ENCODE data around the gene CCDC157. TPM values are rescaled to one million over a fixed set of nuclear protein-coding genes. Genes with fewer than 3 reads are reported as not detected.
A peak's percentile ranks its signal among the peaks of the same experiment; 100 is the strongest.

The CCDC157 gene
- total RNA-seq, 2 experiments from 2014 or later, result 3.3 to 3.4 TPM

DNA sequence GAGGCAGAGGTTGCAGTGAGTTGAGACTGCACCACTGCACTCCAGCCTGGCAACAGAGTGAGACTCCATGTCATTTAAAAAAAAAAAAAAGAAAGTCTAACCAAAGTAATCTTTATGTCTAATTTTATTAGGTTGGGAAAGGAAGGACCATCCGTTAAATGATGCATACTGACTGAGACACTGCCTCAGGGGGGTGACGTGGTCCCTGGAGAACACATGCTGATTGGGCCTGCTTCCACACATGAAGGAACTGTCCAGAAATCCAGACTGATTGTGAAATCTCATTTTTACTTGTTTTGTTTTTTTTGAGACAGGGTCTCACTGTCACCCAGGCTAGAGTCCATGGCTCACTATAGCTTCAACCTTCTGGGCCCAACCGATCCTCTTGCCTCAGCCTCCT lies 5.6 kb upstream of the CCDC157 start:
- H3K4me1 ChIP-seq (ENCODE audit: insufficient read depth, low read length, poor library complexity, severe bottlenecking), result peaks cover 17% of the 10 kb centered on the region
- no peak overlapping the region for H2AFZ ChIP-seq (ENCODE audit: low read length)
- ChIA-PET CTCF (ENCODE audit: unreplicated experiment) (no interaction called here), POLR2A (no interaction called here)
- no peak overlapping the region for H3K4me2 ChIP-seq (ENCODE audit: low read length)
- no peak overlapping the region for H3K27ac ChIP-seq (ENCODE audit: low read depth, low read length, poor library complexity, severe bottlenecking)
- peaks cover 81% of the 10 kb centered on the region for H3K36me3 ChIP-seq (ENCODE audit: insufficient read depth, low read length)
- H3K79me2 ChIP-seq (ENCODE audit: insufficient read depth, low read depth, low read length), result peaks cover 48% of the 10 kb centered on the region
- no peak overlapping the region for H3K4me3 ChIP-seq (ENCODE audit: low read depth, low read length, poor library complexity, severe bottlenecking)
- no TSS peak for BruUV-seq (replicated peaks)
- DNase-seq (ENCODE audit: low spot score), result no peak
- intact Hi-C loops (cut with micrococcal nuclease; ENCODE audit: unreplicated experiment), result no loop called here
- peaks cover 20% of the 10 kb centered on the region for H4K20me1 ChIP-seq (ENCODE audit: insufficient read depth, low read length)
- TF ChIP-seq, protein P1, sequence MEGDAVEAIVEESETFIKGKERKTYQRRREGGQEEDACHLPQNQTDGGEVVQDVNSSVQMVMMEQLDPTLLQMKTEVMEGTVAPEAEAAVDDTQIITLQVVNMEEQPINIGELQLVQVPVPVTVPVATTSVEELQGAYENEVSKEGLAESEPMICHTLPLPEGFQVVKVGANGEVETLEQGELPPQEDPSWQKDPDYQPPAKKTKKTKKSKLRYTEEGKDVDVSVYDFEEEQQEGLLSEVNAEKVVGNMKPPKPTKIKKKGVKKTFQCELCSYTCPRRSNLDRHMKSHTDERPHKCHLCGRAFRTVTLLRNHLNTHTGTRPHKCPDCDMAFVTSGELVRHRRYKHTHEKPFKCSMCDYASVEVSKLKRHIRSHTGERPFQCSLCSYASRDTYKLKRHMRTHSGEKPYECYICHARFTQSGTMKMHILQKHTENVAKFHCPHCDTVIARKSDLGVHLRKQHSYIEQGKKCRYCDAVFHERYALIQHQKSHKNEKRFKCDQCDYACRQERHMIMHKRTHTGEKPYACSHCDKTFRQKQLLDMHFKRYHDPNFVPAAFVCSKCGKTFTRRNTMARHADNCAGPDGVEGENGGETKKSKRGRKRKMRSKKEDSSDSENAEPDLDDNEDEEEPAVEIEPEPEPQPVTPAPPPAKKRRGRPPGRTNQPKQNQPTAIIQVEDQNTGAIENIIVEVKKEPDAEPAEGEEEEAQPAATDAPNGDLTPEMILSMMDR (conservative IDR thresholded peaks at IDR 0.05; ENCODE audit: low read length), result no peak
- no peak for TF ChIP-seq EZH2phosphoT487 (IDR thresholded peaks at IDR 0.05; ENCODE audit: borderline replicate concordance, low read depth, low read length)
- no peaks in the 10 kb centered on the region for H3K9me2 ChIP-seq (ENCODE audit: insufficient read depth, low read length)
- no peaks in the 10 kb centered on the region for H3K9me3 ChIP-seq (ENCODE audit: low read length)

DNA sequence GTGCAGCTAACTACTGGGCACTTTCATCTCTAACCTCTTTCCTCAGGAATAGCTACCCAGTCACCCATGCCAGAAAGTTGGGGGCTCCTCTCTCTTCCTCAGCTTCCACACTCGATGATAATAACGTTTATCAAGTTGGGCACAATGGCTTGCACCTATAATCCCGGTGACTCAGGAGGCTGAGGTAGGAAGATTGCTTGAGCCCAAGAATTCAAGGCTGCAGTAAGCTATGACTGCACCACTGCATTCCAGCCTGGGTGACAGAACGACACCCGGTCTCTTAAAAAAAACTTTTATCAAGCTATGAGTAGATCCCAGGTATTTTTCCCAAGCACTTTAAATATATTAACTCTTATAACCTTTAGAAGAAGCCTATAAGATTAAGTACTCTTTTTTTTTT lies 2.2 kb upstream of the CCDC157 start:
- no TSS peak for BruUV-seq (replicated peaks)
- no peak overlapping the region for H3K27ac ChIP-seq (ENCODE audit: low read depth, low read length, poor library complexity, severe bottlenecking)
- H2AFZ ChIP-seq (ENCODE audit: low read length), result no peak overlapping the region
- CTCF ChIA-PET (ENCODE audit: unreplicated experiment), result no interaction called here
- peaks cover 37% of the 10 kb centered on the region for H3K79me2 ChIP-seq (ENCODE audit: insufficient read depth, low read depth, low read length)
- H3K4me3 ChIP-seq (ENCODE audit: low read depth, low read length, poor library complexity, severe bottlenecking), result no peak overlapping the region
- POLR2A ChIA-PET, result no interaction called here
- H3K4me2 ChIP-seq (ENCODE audit: low read length), result peak overlapping the region; percentile 87
- peaks cover 19% of the 10 kb centered on the region for H3K4me1 ChIP-seq (ENCODE audit: insufficient read depth, low read length, poor library complexity, severe bottlenecking)
- H4K20me1 ChIP-seq (ENCODE audit: insufficient read depth, low read length), result peaks cover 21% of the 10 kb centered on the region
- no peaks in the 10 kb centered on the region for H3K9me3 ChIP-seq (ENCODE audit: low read length)
- TF ChIP-seq, protein P1 (conservative IDR thresholded peaks at IDR 0.05; ENCODE audit: low read length), result no peak
- no peak for TF ChIP-seq EZH2phosphoT487 (IDR thresholded peaks at IDR 0.05; ENCODE audit: borderline replicate concordance, low read depth, low read length)
- no peak for DNase-seq (ENCODE audit: low spot score)
- no peaks in the 10 kb centered on the region for H3K9me2 ChIP-seq (ENCODE audit: insufficient read depth, low read length)
- peaks cover 46% of the 10 kb centered on the region for H3K36me3 ChIP-seq (ENCODE audit: insufficient read depth, low read length)
- intact Hi-C loops (cut with micrococcal nuclease; ENCODE audit: unreplicated experiment), result no loop called here

DNA sequence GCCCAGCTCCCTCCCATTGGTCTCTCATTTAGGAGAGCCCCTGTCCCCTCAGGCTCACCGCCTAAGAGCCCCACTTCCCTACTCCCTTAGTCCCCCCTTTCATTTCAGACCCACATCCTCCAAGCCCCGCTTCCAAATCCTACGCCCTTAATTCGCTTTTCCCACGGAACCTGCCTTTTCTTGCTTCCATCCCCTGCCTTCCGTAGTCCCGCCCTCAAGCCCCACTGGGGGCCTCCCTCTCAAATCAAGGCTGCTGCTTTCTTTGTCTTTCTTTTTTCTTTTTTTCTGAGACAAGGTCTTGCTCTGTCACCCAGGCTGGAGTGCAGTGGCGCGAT lies 396 bp downstream of the CCDC157 start:
- TF ChIP-seq, protein P1 (conservative IDR thresholded peaks at IDR 0.05; ENCODE audit: low read length), result no peak
- intact Hi-C loops (cut with micrococcal nuclease; ENCODE audit: unreplicated experiment), result no loop called here
- Histone ChIP-seq H3K4me3 (ENCODE audit: low read depth, low read length, poor library complexity, severe bottlenecking) (peak overlapping the region; percentile 89), H3K27ac (ENCODE audit: low read depth, low read length, poor library complexity, severe bottlenecking) (no peak overlapping the region), H3K4me2 (ENCODE audit: low read length) (peak overlapping the region; percentile 87), H3K79me2 (ENCODE audit: insufficient read depth, low read depth, low read length) (peaks cover 29% of the 10 kb centered on the region), H3K4me1 (ENCODE audit: insufficient read depth, low read length, poor library complexity, severe bottlenecking) (peaks cover 27% of the 10 kb centered on the region), H2AFZ (ENCODE audit: low read length) (peak overlapping the region; percentile 62), H3K9me2 (ENCODE audit: insufficient read depth, low read length) (no peaks in the 10 kb centered on the region), H4K20me1 (ENCODE audit: insufficient read depth, low read length) (peaks cover 21% of the 10 kb centered on the region), H3K36me3 (ENCODE audit: insufficient read depth, low read length) (peaks cover 21% of the 10 kb centered on the region), H3K9me3 (ENCODE audit: low read length) (no peaks in the 10 kb centered on the region)
- ChIA-PET CTCF (ENCODE audit: unreplicated experiment) (interaction anchor here (1.0 kb wide), 1 partner anchor 71 kb away, joined by 3 read pairs; no protein-coding TSS in a partner anchor), POLR2A (interaction anchor here (0.5 to 1.4 kb wide), 3 partner anchors 30 to 1494 kb away, joined by 3 to 6 read pairs (median 4); partner anchors contain the start of genes RNF215 and TBC1D10A)
- BruUV-seq (replicated peaks), result no TSS peak
- no peak for DNase-seq (ENCODE audit: low spot score)

All from OCI-LY7 (cell line).